ENCODE results near the gene CYP19A1. TPM values are rescaled to one million over a fixed set of nuclear protein-coding genes. Genes with fewer than 3 reads are reported as not detected.

Gene CYP19A1
- total RNA-seq, 1 experiment from 2014 or later, result not detected

GRCh38 chr15:51365417-51365816, 27.0 kb upstream of the CYP19A1 start (continued):
- TF ChIP-seq ZBTB33 (IDR thresholded peaks at IDR 0.05; ENCODE audit: extremely low read depth, insufficient replicate concordance, low read length), result no peak
- TF ChIP-seq YY1 (IDR thresholded peaks at IDR 0.05; ENCODE audit: extremely low read depth, insufficient replicate concordance, low read depth, low read length), result no peak
- no peak for TF ChIP-seq CTCF (IDR thresholded peaks at IDR 0.05 in 2 of 3, conservative IDR thresholded peaks at IDR 0.05 in 1 of 3; ENCODE audit: borderline replicate concordance in 1 of 3, insufficient read depth in 1 of 3, low read depth in 2 of 3, low read length in 2 of 3)
- TF ChIP-seq EGR1 (IDR thresholded peaks at IDR 0.05; ENCODE audit: low read depth), result no peak
- TF ChIP-seq POLR2A (IDR thresholded peaks at IDR 0.05; ENCODE audit: borderline replicate concordance, extremely low read depth, insufficient read depth, insufficient read length), result no peak
- no peak for TF ChIP-seq FOSL1 (IDR thresholded peaks at IDR 0.05; ENCODE audit: low read depth)
- no peak for TF ChIP-seq ZNF274 (IDR thresholded peaks at IDR 0.05; ENCODE audit: low read depth, low read length)

- ChIA-PET CTCF (no interaction called here), RAD21 (ENCODE audit: low non-redundant PET in 1 of 2, low total read pairs in 2 of 2, uncharacterized antibody in 2 of 2, unreplicated experiment in 2 of 2) (no interaction called here), POLR2A (no interaction called here)
- Histone ChIP-seq H3K9me3 (ENCODE audit: control insufficient read depth in 1 of 2, insufficient read depth in 1 of 2, low read depth in 1 of 2, low read length in 2 of 2) (no peaks in the 10 kb centered on the region), H3K36me3 (ENCODE audit: control insufficient read depth in 1 of 2, insufficient read depth in 2 of 2, low read length in 2 of 2) (no peaks in the 10 kb centered on the region), H3K27me3 (ENCODE audit: insufficient read depth, low read length) (no peaks in the 10 kb centered on the region), H3K9me2 (ENCODE audit: insufficient read depth) (no peaks in the 10 kb centered on the region), H3K79me2 (ENCODE audit: insufficient read depth, low read length) (no peaks in the 10 kb centered on the region), H3K4me1 (ENCODE audit: control insufficient read depth in 1 of 2, insufficient read depth in 2 of 2, low read length in 2 of 2) (no peaks in the 10 kb centered on the region), H2AFZ (ENCODE audit: low read depth, low read length, poor library complexity, severe bottlenecking) (no peak overlapping the region), H3K27ac (ENCODE audit: low read depth, low read length) (no peak overlapping the region), H3K4me2 (ENCODE audit: low read length) (no peak overlapping the region), H4K20me1 (ENCODE audit: insufficient read depth) (no peaks in the 10 kb centered on the region), H3K9ac (ENCODE audit: low read length) (no peak overlapping the region), H3K4me3 (replicated peaks in 1 of 2; ENCODE audit: low read depth in 1 of 2, low read length in 2 of 2) (no peak overlapping the region)
- intact Hi-C loops (cut with micrococcal nuclease), result no loop called here
- BruUV-seq (replicated peaks), result no TSS peak
- no peak for ATAC-seq
- TF ChIP-seq ATF3 (IDR thresholded peaks at IDR 0.05) (no peak), SP1 (IDR thresholded peaks at IDR 0.05; ENCODE audit: low read depth) (no peak), CBX3 (IDR thresholded peaks at IDR 0.05; ENCODE audit: low read depth) (no peak), SRF (IDR thresholded peaks at IDR 0.05; ENCODE audit: low read depth) (no peak), ZNF274 (IDR thresholded peaks at IDR 0.05; ENCODE audit: low read depth, low read length) (no peak), JUND (IDR thresholded peaks at IDR 0.05) (no peak), RAD21 (IDR thresholded peaks at IDR 0.05; ENCODE audit: low read depth) (no peak), CTCF (IDR thresholded peaks at IDR 0.05 in 2 of 3, conservative IDR thresholded peaks at IDR 0.05 in 1 of 3; ENCODE audit: borderline replicate concordance in 1 of 3, insufficient read depth in 1 of 3, low read depth in 2 of 3, low read length in 2 of 3) (no peak)
- no peak for DNase-seq (ENCODE audit: low read depth, low spot score)
Measured at GRCh38 chr15:51363383-51363782, 25.0 kb upstream of the CYP19A1 start.
